Limb (tissue), 2 donors: Measurements from ENCODE around the gene HIGD1B.
"Not testable (repeated sequence)": the region's sequence is repeated elsewhere in the genome, so short reads cannot be mapped to it uniquely, and the experiment has no call there.

ENCODE experiments used
- DNase-seq, 2 donors: peaks; one replicate each; pipeline ENCODE4 v3.0.0-alpha.2; 2016; ENCODE audit errors: extremely low spot score in 2 of 2

Gene HIGD1B

GRCh38 chr17:44847586-44847985 lies at the start of gene HIGD1B:
HIGD1B (plus strand) TSS chr17:44847883; CDS start chr17:44848153, 270 bp downstream.
- DNase-seq = no peak

- no peak for DNase-seq
Measured at GRCh38 chr17:44798356-44798755, 49.3 kb upstream of the HIGD1B start.

- no peak for DNase-seq
Measured at GRCh38 chr17:44801880-44802279, 45.8 kb upstream of the HIGD1B start.

- no peak for DNase-seq
Measured at GRCh38 chr17:44804302-44805089, 43.2 kb upstream of the HIGD1B start.

GRCh38 chr17:44807093-44807816 lies 40.4 kb upstream of the HIGD1B start:
- no peak for DNase-seq

- no peak for DNase-seq
Measured at GRCh38 chr17:44807817-44808155, 39.9 kb upstream of the HIGD1B start.

GRCh38 chr17:44808156-44808555 lies 39.5 kb upstream of the HIGD1B start:
- no peak for DNase-seq

- DNase-seq = not testable (repeated sequence)
Measured at GRCh38 chr17:44808656-44809388, 38.9 kb upstream of the HIGD1B start.

GRCh38 chr17:44812263-44812662 lies 35.4 kb upstream of the HIGD1B start:
- DNase-seq = no peak

GRCh38 chr17:44818508-44818907 lies 29.2 kb upstream of the HIGD1B start:
- not testable (repeated sequence) for DNase-seq

- no peak for DNase-seq
Measured at GRCh38 chr17:44820631-44821212, 27.0 kb upstream of the HIGD1B start.

GRCh38 chr17:44825236-44825635 lies 22.4 kb upstream of the HIGD1B start:
- DNase-seq = not testable (repeated sequence)

- no peak for DNase-seq
Measured at GRCh38 chr17:44826123-44826790, 21.4 kb upstream of the HIGD1B start.

- DNase-seq = no peak
Measured at GRCh38 chr17:44827863-44828262, 19.8 kb upstream of the HIGD1B start.

GRCh38 chr17:44828919-44829522 lies 18.7 kb upstream of the HIGD1B start:
- DNase-seq = peak in 1 of 2 donors; percentile 16

GRCh38 chr17:44829523-44830358 lies 17.9 kb upstream of the HIGD1B start, which contains the start of gene GJC1:
GJC1 (minus strand) TSS chr17:44830287; CDS start chr17:44805817, 24,470 bp downstream.
- DNase-seq = peak; percentile 21 to 81

- DNase-seq = peak in 1 of 2 donors; percentile 22
Measured at GRCh38 chr17:44830359-44831288, 17.1 kb upstream of the HIGD1B start.

GRCh38 chr17:44831371-44831770 lies 16.3 kb upstream of the HIGD1B start:
- no peak for DNase-seq

- no peak for DNase-seq
Measured at GRCh38 chr17:44832805-44833204, 14.9 kb upstream of the HIGD1B start.
